Uterus (tissue), 4 donors: ENCODE measurements around the gene HDC. TPM values are rescaled to one million over a fixed set of nuclear protein-coding genes. Genes with fewer than 3 reads are reported as not detected.

Experiments used
- DNase-seq, 2 donors: peaks; one replicate each; pipeline ENCODE4 v3.0.0-alpha.2; 2019 to 2020
- H3K27ac ChIP-seq, 2 donors: fragments of 200-600 bp; sonication (generic); 1 replicate in 1 of 2; 2 replicates in 1 of 2; pipeline ENCODE4 v1.5.1; 2016 to 2018
- H3K27me3 ChIP-seq, 2 donors: fragments of 200-600 bp; sonication (generic); one replicate each; pipeline ENCODE4 v1.5.1; 2018 to 2019; ENCODE audit warnings: control low read depth in 1 of 2
- H3K36me3 ChIP-seq, 2 donors: fragments of 200-600 bp; sonication (generic); one replicate each; pipeline ENCODE4 v1.5.1; 2019; ENCODE audit warnings: control low read depth in 1 of 2
- H3K4me1 ChIP-seq, 2 donors: fragments of 200-600 bp; sonication (generic); one replicate each; pipeline ENCODE4 v1.5.1; 2018 to 2019; ENCODE audit warnings: control low read depth in 1 of 2
- H3K4me3 ChIP-seq, 2 donors: fragments of 200-600 bp; sonication (generic); 1 replicate in 1 of 2; 2 replicates in 1 of 2; pipeline ENCODE4 v1.5.1; 2018 to 2019; ENCODE audit warnings: mild to moderate bottlenecking in 1 of 2
- H3K9me3 ChIP-seq, 2 donors: fragments of 200-600 bp; sonication (generic); one replicate each; pipeline ENCODE4 v1.5.1; 2019; ENCODE audit warnings: control low read depth in 1 of 2
- POLR2A ChIP-seq, 2 donors: fragments of 450-650 bp; IDR thresholded peaks; one replicate each; pipeline ENCODE4 v1.6.1; 2016; ENCODE audit warnings: antibody characterized with exemption in 2 of 2, mild to moderate bottlenecking in 1 of 2, moderate library complexity in 1 of 2
- intact Hi-C: fragments of 100-400 bp; cut with DNase I; formaldehyde crosslinking; loops from one replicate; pipeline ENCODE4 v1.15.1; 2023; ENCODE audit warnings: low total_unique reads
- total RNA-seq, 4 donors: library from RNA; depleted of rRNA in 3 of 4; stranded (reverse); fragments of >200 nt in 3 of 4; gene quantifications; one replicate each; pipeline versions ENCODE4 v1.1.0 to v1.2.4, GENCODE V29; 2014 to 2023
- TF ChIP-seq, protein P1 (sequence below), 4 experiments: fragments of 200-600 bp in 2 of 4; fragments of 450-650 bp in 2 of 4; sonication (generic) in 2 of 4; IDR thresholded peaks; one replicate each; pipeline ENCODE4 v1.5.1; 2016 to 2019; ENCODE audit warnings: antibody characterized with exemption in 4 of 4, mild to moderate bottlenecking in 2 of 4, moderate library complexity in 1 of 4
- donor health status: DM: yes; HTN: yes; CAD: no.

HDC gene, protein sequence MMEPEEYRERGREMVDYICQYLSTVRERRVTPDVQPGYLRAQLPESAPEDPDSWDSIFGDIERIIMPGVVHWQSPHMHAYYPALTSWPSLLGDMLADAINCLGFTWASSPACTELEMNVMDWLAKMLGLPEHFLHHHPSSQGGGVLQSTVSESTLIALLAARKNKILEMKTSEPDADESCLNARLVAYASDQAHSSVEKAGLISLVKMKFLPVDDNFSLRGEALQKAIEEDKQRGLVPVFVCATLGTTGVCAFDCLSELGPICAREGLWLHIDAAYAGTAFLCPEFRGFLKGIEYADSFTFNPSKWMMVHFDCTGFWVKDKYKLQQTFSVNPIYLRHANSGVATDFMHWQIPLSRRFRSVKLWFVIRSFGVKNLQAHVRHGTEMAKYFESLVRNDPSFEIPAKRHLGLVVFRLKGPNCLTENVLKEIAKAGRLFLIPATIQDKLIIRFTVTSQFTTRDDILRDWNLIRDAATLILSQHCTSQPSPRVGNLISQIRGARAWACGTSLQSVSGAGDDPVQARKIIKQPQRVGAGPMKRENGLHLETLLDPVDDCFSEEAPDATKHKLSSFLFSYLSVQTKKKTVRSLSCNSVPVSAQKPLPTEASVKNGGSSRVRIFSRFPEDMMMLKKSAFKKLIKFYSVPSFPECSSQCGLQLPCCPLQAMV
- total RNA-seq: 10 to 100 TPM in 1 of 4 donors, 1 to 10 TPM in 2, not detected in 1; 2.1 to 49.2 (median 3.6) TPM

GRCh38 chr15:50265620-50266019 lies at the start of gene HDC:
Gene HDC, minus strand, starts transcription at chr15:50265726. Its CDS starts 103 bp downstream, at chr15:50265623.
- no peak within 1 kb of the TSS for H3K4me3 ChIP-seq
- H3K27me3 ChIP-seq: no peaks in the 10 kb centered on the region
- no peaks in the 10 kb centered on the region for H3K9me3 ChIP-seq
- intact Hi-C loops: no loop called here
- DNase-seq: no peak
- no peak within 1 kb of the TSS for H3K27ac ChIP-seq
- H3K4me1 ChIP-seq: no peaks in the 10 kb centered on the region
- H3K36me3 ChIP-seq: no peaks in the 10 kb centered on the region
- no peak for TF ChIP-seq POLR2A (IDR thresholded peaks at IDR 0.05)
- TF ChIP-seq, protein P1, sequence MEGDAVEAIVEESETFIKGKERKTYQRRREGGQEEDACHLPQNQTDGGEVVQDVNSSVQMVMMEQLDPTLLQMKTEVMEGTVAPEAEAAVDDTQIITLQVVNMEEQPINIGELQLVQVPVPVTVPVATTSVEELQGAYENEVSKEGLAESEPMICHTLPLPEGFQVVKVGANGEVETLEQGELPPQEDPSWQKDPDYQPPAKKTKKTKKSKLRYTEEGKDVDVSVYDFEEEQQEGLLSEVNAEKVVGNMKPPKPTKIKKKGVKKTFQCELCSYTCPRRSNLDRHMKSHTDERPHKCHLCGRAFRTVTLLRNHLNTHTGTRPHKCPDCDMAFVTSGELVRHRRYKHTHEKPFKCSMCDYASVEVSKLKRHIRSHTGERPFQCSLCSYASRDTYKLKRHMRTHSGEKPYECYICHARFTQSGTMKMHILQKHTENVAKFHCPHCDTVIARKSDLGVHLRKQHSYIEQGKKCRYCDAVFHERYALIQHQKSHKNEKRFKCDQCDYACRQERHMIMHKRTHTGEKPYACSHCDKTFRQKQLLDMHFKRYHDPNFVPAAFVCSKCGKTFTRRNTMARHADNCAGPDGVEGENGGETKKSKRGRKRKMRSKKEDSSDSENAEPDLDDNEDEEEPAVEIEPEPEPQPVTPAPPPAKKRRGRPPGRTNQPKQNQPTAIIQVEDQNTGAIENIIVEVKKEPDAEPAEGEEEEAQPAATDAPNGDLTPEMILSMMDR (IDR thresholded peaks at IDR 0.05): no peak

- intact Hi-C loops: no loop called here
- H3K9me3 ChIP-seq: no peaks in the 10 kb centered on the region
- no peak overlapping the region for H3K27ac ChIP-seq
- no peaks in the 10 kb centered on the region for H3K4me1 ChIP-seq
- no peak overlapping the region for H3K4me3 ChIP-seq
- no peak for DNase-seq
- H3K36me3 ChIP-seq: no peaks in the 10 kb centered on the region
- no peaks in the 10 kb centered on the region for H3K27me3 ChIP-seq
- TF ChIP-seq POLR2A (IDR thresholded peaks at IDR 0.05): no peak
- TF ChIP-seq, protein P1 (IDR thresholded peaks at IDR 0.05): no peak
Observed at GRCh38 chr15:50312636-50313035, 47.1 kb upstream of the HDC start.

DNA sequence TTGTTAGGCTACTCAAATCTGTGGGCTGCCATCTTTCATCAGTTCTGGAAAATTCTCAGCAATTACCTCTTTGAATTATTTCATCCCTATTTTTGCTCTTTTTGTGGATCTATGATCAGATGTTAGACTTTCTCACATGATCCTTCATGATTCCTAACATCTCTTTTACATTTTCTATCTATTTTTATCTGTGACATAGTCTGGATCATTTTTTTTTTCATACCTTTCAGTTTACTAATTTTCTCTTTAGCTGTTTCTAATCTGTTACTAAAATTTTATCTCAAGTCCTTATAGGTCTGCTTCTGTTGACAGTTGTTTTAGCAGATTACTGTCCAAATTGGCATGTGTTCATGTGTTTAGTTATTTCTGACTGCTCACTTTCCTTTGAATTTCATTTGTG lies 42.3 kb upstream of the HDC start:
- no peaks in the 10 kb centered on the region for H3K36me3 ChIP-seq
- DNase-seq: no peak
- H3K27ac ChIP-seq: no peak overlapping the region
- no peaks in the 10 kb centered on the region for H3K27me3 ChIP-seq
- TF ChIP-seq, protein P1 (IDR thresholded peaks at IDR 0.05): no peak
- TF ChIP-seq POLR2A (IDR thresholded peaks at IDR 0.05): no peak
- no peak overlapping the region for H3K4me3 ChIP-seq
- no peaks in the 10 kb centered on the region for H3K9me3 ChIP-seq
- intact Hi-C loops: no loop called here
- H3K4me1 ChIP-seq: no peaks in the 10 kb centered on the region

GRCh38 chr15:50304836-50305235 lies 39.3 kb upstream of the HDC start:
- no peaks in the 10 kb centered on the region for H3K9me3 ChIP-seq
- H3K4me3 ChIP-seq: no peak overlapping the region
- TF ChIP-seq, protein P1 (IDR thresholded peaks at IDR 0.05): no peak
- TF ChIP-seq POLR2A (IDR thresholded peaks at IDR 0.05): no peak
- H3K4me1 ChIP-seq: no peaks in the 10 kb centered on the region
- no peaks in the 10 kb centered on the region for H3K27me3 ChIP-seq
- intact Hi-C loops: no loop called here
- no peaks in the 10 kb centered on the region for H3K36me3 ChIP-seq
- no peak overlapping the region for H3K27ac ChIP-seq
- DNase-seq: no peak

GRCh38 chr15:50302581-50302980 lies 37.1 kb upstream of the HDC start:
- no peak for DNase-seq
- TF ChIP-seq, protein P1 (IDR thresholded peaks at IDR 0.05): no peak
- TF ChIP-seq POLR2A (IDR thresholded peaks at IDR 0.05): no peak
- Histone ChIP-seq H3K27me3 (no peaks in the 10 kb centered on the region), H3K27ac (no peak overlapping the region), H3K4me3 (no peak overlapping the region), H3K9me3 (no peaks in the 10 kb centered on the region), H3K4me1 (no peaks in the 10 kb centered on the region), H3K36me3 (no peaks in the 10 kb centered on the region)
- intact Hi-C loops: no loop called here
